H9 (cell line): ENCODE measurements around the gene EZH2. TPM values are rescaled to one million over a fixed set of nuclear protein-coding genes. Genes with fewer than 3 reads are reported as not detected.

Experiments
- DNase-seq: peaks from one replicate; pipeline ENCODE4 v3.0.0-alpha.2; 2017
- H2AFZ ChIP-seq: one replicate; pipeline ENCODE4 v1.6.1; 2013; ENCODE audit warnings: mild to moderate bottlenecking, low read length, control low read depth, moderate library complexity
- H2AK5ac ChIP-seq: 2 replicates; pipeline ENCODE4 v1.6.1; 2013; ENCODE audit warnings: low read length, control low read depth, mixed read lengths; ENCODE audit not compliant: insufficient read length
- H2BK120ac ChIP-seq: one replicate; pipeline ENCODE4 v1.6.1; 2013; ENCODE audit warnings: low read depth, mild to moderate bottlenecking, low read length, control low read depth, inconsistent platforms; ENCODE audit not compliant: poor library complexity, severe bottlenecking
- H2BK12ac ChIP-seq: 2 replicates; pipeline ENCODE4 v1.6.1; 2013; ENCODE audit warnings: low read length, control low read depth, mixed read lengths, low read depth; ENCODE audit not compliant: insufficient read length
- H2BK15ac ChIP-seq: 2 replicates; pipeline ENCODE4 v1.6.1; 2013; ENCODE audit warnings: low read depth, low read length, control low read depth
- H2BK20ac ChIP-seq: one replicate; pipeline ENCODE4 v1.6.1; 2013; ENCODE audit warnings: low read depth, mild to moderate bottlenecking, low read length, control low read depth, inconsistent platforms; ENCODE audit not compliant: poor library complexity, severe bottlenecking
- H2BK5ac ChIP-seq: 2 replicates; pipeline ENCODE4 v1.6.1; 2013; ENCODE audit warnings: low read length, control low read depth, mixed read lengths; ENCODE audit not compliant: insufficient read length
- H3K14ac ChIP-seq: 2 replicates; pipeline ENCODE4 v1.6.1; 2013; ENCODE audit warnings: low read length, control low read depth; ENCODE audit not compliant: insufficient read depth
- H3K18ac ChIP-seq: 2 replicates; pipeline ENCODE4 v1.6.1; 2013; ENCODE audit warnings: low read depth, mild to moderate bottlenecking, mixed read lengths, low read length, control low read depth; ENCODE audit not compliant: insufficient read length
- H3K23ac ChIP-seq: 2 replicates; pipeline ENCODE4 v1.6.1; 2013; ENCODE audit warnings: low read length, control low read depth, mixed read lengths, low read depth; ENCODE audit not compliant: insufficient read length
- H3K23me2 ChIP-seq: 2 replicates; pipeline ENCODE4 v1.6.1; 2013; ENCODE audit warnings: low read depth, mild to moderate bottlenecking, mixed read lengths, low read length, control low read depth; ENCODE audit not compliant: insufficient read length, poor library complexity, severe bottlenecking
- H3K27ac ChIP-seq: 2 replicates; pipeline ENCODE4 v1.5.1; 2013; ENCODE audit warnings: low read length, control low read depth, mixed read lengths, low read depth; ENCODE audit not compliant: insufficient read length
- H3K27me3 ChIP-seq: 2 replicates; pipeline ENCODE4 v1.6.1; 2013; ENCODE audit warnings: low read length, control low read depth, inconsistent platforms; ENCODE audit not compliant: insufficient read depth
- H3K4ac ChIP-seq: 2 replicates; pipeline ENCODE4 v1.6.1; 2013; ENCODE audit warnings: low read depth, mild to moderate bottlenecking, control low read depth, inconsistent platforms, low read length, moderate library complexity
- H3K4me1 ChIP-seq: 2 replicates; pipeline ENCODE4 v1.6.1; 2013; ENCODE audit warnings: low read length, control low read depth, inconsistent platforms; ENCODE audit not compliant: insufficient read depth
- H3K4me2 ChIP-seq: 2 replicates; pipeline ENCODE4 v1.6.1; 2013; ENCODE audit warnings: low read length, control low read depth, mixed read lengths; ENCODE audit not compliant: insufficient read length, insufficient read depth
- H3K56ac ChIP-seq: 2 replicates; pipeline ENCODE4 v1.6.1; 2013; ENCODE audit warnings: low read depth, mild to moderate bottlenecking, mixed read lengths, low read length, control low read depth; ENCODE audit not compliant: insufficient read length
- H3K79me1 ChIP-seq: 2 replicates; pipeline ENCODE4 v1.6.1; 2013; ENCODE audit warnings: low read depth, mild to moderate bottlenecking, moderate library complexity, low read length, control low read depth, inconsistent platforms; ENCODE audit not compliant: insufficient read depth, poor library complexity, severe bottlenecking
- H3K79me2 ChIP-seq: 2 replicates; pipeline ENCODE4 v1.6.1; 2013; ENCODE audit warnings: low read length, control low read depth, inconsistent platforms; ENCODE audit not compliant: insufficient read depth
- H3K9ac ChIP-seq: 2 replicates; pipeline ENCODE4 v1.6.1; 2013; ENCODE audit warnings: low read length, control low read depth, mixed read lengths; ENCODE audit not compliant: insufficient read length; ENCODE audit errors: extremely low read depth
- H3K9me3 ChIP-seq: one replicate; pipeline ENCODE4 v1.6.1; 2013; ENCODE audit warnings: low read depth, low read length, inconsistent platforms; ENCODE audit not compliant: control insufficient read depth
- H3T11ph ChIP-seq: one replicate; pipeline ENCODE4 v1.6.1; 2013; ENCODE audit warnings: mild to moderate bottlenecking, low read length, control low read depth, inconsistent platforms
- H4K20me1 ChIP-seq: one replicate; pipeline ENCODE4 v1.6.1; 2013; ENCODE audit not compliant: control insufficient read depth, insufficient read length, insufficient read depth
- H4K5ac ChIP-seq: 2 replicates; pipeline ENCODE4 v1.6.1; 2013; ENCODE audit warnings: low read depth, mild to moderate bottlenecking, mixed read lengths, low read length, control low read depth; ENCODE audit not compliant: insufficient read length
- H4K8ac ChIP-seq: replicated peaks from 2 replicates; pipeline ENCODE4 v1.6.1; 2013; ENCODE audit warnings: low read length, control low read depth, mixed read lengths, low read depth; ENCODE audit not compliant: insufficient read length
- H4K91ac ChIP-seq: 2 replicates; pipeline ENCODE4 v1.6.1; 2013; ENCODE audit warnings: low read depth, mild to moderate bottlenecking, moderate library complexity, mixed read lengths, low read length, control low read depth; ENCODE audit not compliant: insufficient read length
- H3K27ac Mint-ChIP-seq, 3 experiments: 2 replicates in 2 of 3; 3 replicates in 1 of 3; pipeline ENCODE4 v1.8.0; 2020 to 2021; ENCODE audit warnings: mixed read lengths in 3 of 3, mild to moderate bottlenecking in 1 of 3, moderate library complexity in 1 of 3
- H3K27me3 Mint-ChIP-seq: 2 replicates; pipeline ENCODE4 v1.8.0; 2021; ENCODE audit warnings: low read depth, mild to moderate bottlenecking, moderate library complexity, mixed read lengths
- H3K36me3 Mint-ChIP-seq, 3 experiments: 2 replicates in 2 of 3; 3 replicates in 1 of 3; pipeline ENCODE4 v1.8.0; 2020 to 2021; ENCODE audit warnings: low read depth in 3 of 3, mixed read lengths in 3 of 3; ENCODE audit not compliant: insufficient read depth in 1 of 3
- H3K4me1 Mint-ChIP-seq, 2 experiments: 2 replicates each; pipeline ENCODE4 v1.8.0; 2020; ENCODE audit warnings: mixed read lengths in 2 of 2
- H3K4me3 Mint-ChIP-seq, 2 experiments: 2 replicates in 1 of 2; 3 replicates in 1 of 2; pipeline ENCODE4 v1.8.0; 2020 to 2021; ENCODE audit warnings: mild to moderate bottlenecking in 2 of 2, mixed read lengths in 2 of 2, moderate library complexity in 1 of 2
- H3K9me3 Mint-ChIP-seq, 2 experiments: 2 replicates in 1 of 2; 3 replicates in 1 of 2; pipeline ENCODE4 v1.8.0; 2020; ENCODE audit warnings: mild to moderate bottlenecking in 2 of 2, mixed read lengths in 2 of 2, moderate library complexity in 1 of 2
- WGBS: extraction: QIAGEN DNeasy Blood & Tissue Kit; methylation state at CpG from one replicate; pipeline ENCODE4 v1.1.7; 2013; ENCODE audit warnings: missing lambda C conversion rate, low lambda C conversion rate, mixed read lengths; ENCODE audit not compliant: insufficient read length; ENCODE audit errors: extremely low coverage; 5-methylcytosine and 5-hydroxymethylcytosine counted together
- total RNA-seq: library from RNA; stranded (reverse); gene quantifications from 2 replicates; pipeline ENCODE4 v1.2.1, GENCODE V29; 2021
- TF ChIP-seq, protein P1 (sequence below): fragments of 200-600 bp; sonication (generic); conservative IDR thresholded peaks from 3 replicates; pipeline ENCODE4 v1.8.0; 2021; ENCODE audit warnings: antibody characterized with exemption, mild to moderate bottlenecking

EZH2 gene
- total RNA-seq, 1 experiment from 2014 or later, result 41.3 TPM

GRCh38 chr7:148930335-148930734 is 46.2 kb upstream of the EZH2 start:
- Histone ChIP-seq H3K18ac (no peak overlapping the region), H3K4ac (no peak overlapping the region), H3K23ac (no peak overlapping the region), H4K20me1 (no peaks in the 10 kb centered on the region), H3K79me2 (no peaks in the 10 kb centered on the region), H4K5ac (no peak overlapping the region), H4K91ac (no peak overlapping the region), H2AFZ (no peak overlapping the region), H2BK120ac (no peak overlapping the region), H2BK20ac (no peak overlapping the region), H3K4me1 (no peaks in the 10 kb centered on the region; the same call in 1 of the 2 replicates), H2BK5ac (no peak overlapping the region), H3K27ac (no peak overlapping the region), H3K9me3 (no peaks in the 10 kb centered on the region), H3T11ph (no peak overlapping the region), H3K79me1 (no peaks in the 10 kb centered on the region), H4K8ac (no peak overlapping the region), H2AK5ac (no peak overlapping the region), H3K9ac (no peak overlapping the region), H3K4me2 (no peak overlapping the region), H2BK12ac (no peak overlapping the region), H2BK15ac (no peak overlapping the region), H3K23me2 (no peaks in the 10 kb centered on the region), H3K14ac (no peak overlapping the region), H3K27me3 (no peaks in the 10 kb centered on the region), H3K56ac (no peak overlapping the region)
- no peak overlapping the region for H3K27ac Mint-ChIP-seq
- no peaks in the 10 kb centered on the region for H3K9me3 Mint-ChIP-seq
- TF ChIP-seq, protein P1, sequence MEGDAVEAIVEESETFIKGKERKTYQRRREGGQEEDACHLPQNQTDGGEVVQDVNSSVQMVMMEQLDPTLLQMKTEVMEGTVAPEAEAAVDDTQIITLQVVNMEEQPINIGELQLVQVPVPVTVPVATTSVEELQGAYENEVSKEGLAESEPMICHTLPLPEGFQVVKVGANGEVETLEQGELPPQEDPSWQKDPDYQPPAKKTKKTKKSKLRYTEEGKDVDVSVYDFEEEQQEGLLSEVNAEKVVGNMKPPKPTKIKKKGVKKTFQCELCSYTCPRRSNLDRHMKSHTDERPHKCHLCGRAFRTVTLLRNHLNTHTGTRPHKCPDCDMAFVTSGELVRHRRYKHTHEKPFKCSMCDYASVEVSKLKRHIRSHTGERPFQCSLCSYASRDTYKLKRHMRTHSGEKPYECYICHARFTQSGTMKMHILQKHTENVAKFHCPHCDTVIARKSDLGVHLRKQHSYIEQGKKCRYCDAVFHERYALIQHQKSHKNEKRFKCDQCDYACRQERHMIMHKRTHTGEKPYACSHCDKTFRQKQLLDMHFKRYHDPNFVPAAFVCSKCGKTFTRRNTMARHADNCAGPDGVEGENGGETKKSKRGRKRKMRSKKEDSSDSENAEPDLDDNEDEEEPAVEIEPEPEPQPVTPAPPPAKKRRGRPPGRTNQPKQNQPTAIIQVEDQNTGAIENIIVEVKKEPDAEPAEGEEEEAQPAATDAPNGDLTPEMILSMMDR, result no peak
- H3K36me3 Mint-ChIP-seq, result no peaks in the 10 kb centered on the region
- no peaks in the 10 kb centered on the region; the same call in 1 of the 2 replicates for H3K27me3 Mint-ChIP-seq
- no peak overlapping the region for H3K4me3 Mint-ChIP-seq
- no CpG with 5 or more reads among the region's 10 CpGs for WGBS
- peaks cover 0 to 7% of the 10 kb centered on the region in 2 experiments; a peak in 2 of 4 replicates for H3K4me1 Mint-ChIP-seq
- no peak for DNase-seq
